Thymus (tissue), 11 donors: ENCODE results near the gene GPR161. TPM values are rescaled to one million over a fixed set of nuclear protein-coding genes. Genes with fewer than 3 reads are reported as not detected.

Experiments
- DNase-seq, 9 donors: peaks; one replicate each; pipeline ENCODE4 v3.0.0-alpha.2; 2013; ENCODE audit warnings: low spot score in 9 of 9, low read depth in 6 of 9, missing footprints in 1 of 9
- H3K27ac ChIP-seq, 2 donors: one replicate each; pipeline ENCODE4 v1.5.1; 2013; ENCODE audit warnings: control low read depth in 1 of 2, low read depth in 1 of 2, low read length in 1 of 2, mild to moderate bottlenecking in 1 of 2, moderate library complexity in 1 of 2
- H3K27me3 ChIP-seq, 2 donors: one replicate each; pipeline ENCODE4 v1.5.1; 2013; ENCODE audit warnings: low read length in 1 of 2; ENCODE audit not compliant: control insufficient read depth in 2 of 2, insufficient read depth in 1 of 2
- H3K36me3 ChIP-seq, 2 donors: one replicate each; pipeline ENCODE4 v1.5.1; 2013; ENCODE audit warnings: low read length in 1 of 2, mild to moderate bottlenecking in 1 of 2, moderate library complexity in 1 of 2; ENCODE audit not compliant: control insufficient read depth in 2 of 2, insufficient read depth in 2 of 2
- H3K4me1 ChIP-seq, 2 donors: one replicate each; pipeline ENCODE4 v1.5.1; 2013; ENCODE audit warnings: low read length in 2 of 2; ENCODE audit not compliant: control insufficient read depth in 2 of 2, insufficient read depth in 2 of 2
- H3K4me3 ChIP-seq, 2 donors: one replicate each; pipeline ENCODE4 v1.5.1; 2013; ENCODE audit warnings: low read length in 2 of 2, control low read depth in 1 of 2, mild to moderate bottlenecking in 1 of 2
- H3K9me3 ChIP-seq, 2 donors: one replicate each; pipeline ENCODE4 v1.5.1; 2013; ENCODE audit warnings: low read length in 1 of 2, mild to moderate bottlenecking in 1 of 2; ENCODE audit not compliant: control insufficient read depth in 2 of 2, insufficient read depth in 1 of 2
- WGBS: extraction: QIAGEN DNeasy Blood & Tissue Kit; methylation state at CpG from one replicate; pipeline ENCODE4 v1.1.7; 2013; 5-methylcytosine and 5-hydroxymethylcytosine counted together
- polyA plus RNA-seq: library from polyadenylated mRNA; stranded (reverse); fragments of 200-250 nt; gene quantifications from one replicate; pipeline ENCODE4 v1.2.3, GENCODE V29; 2013
- total RNA-seq: library from RNA; stranded (reverse); fragments of 120-200 nt; gene quantifications from one replicate; pipeline ENCODE4 v1.2.4, GENCODE V29; 2013
- donor health status: healthy.

Gene GPR161
- total and polyA plus RNA-seq, 2 donors, result 1.6 to 2.5 TPM

GRCh38 chr1:168093616-168094015 is 43.1 kb downstream of the GPR161 start:
- H3K36me3 ChIP-seq, result no peaks in the 10 kb centered on the region

GRCh38 chr1:168092566-168093355 is 44.0 kb downstream of the GPR161 start:
- WGBS, result 96% methylated on average over 16 of the region's 16 CpGs
- H3K9me3 ChIP-seq, result no peaks in the 10 kb centered on the region
- DNase-seq, result no peak
- no peaks in the 10 kb centered on the region for H3K27me3 ChIP-seq
- no peak overlapping the region for H3K27ac ChIP-seq
- H3K4me3 ChIP-seq, result no peak overlapping the region
- no peaks in the 10 kb centered on the region for H3K36me3 ChIP-seq
- peaks cover 0 to 2% of the 10 kb centered on the region in 2 donors for H3K4me1 ChIP-seq

More at GRCh38 chr1:168093616-168094015, 43.1 kb downstream of the GPR161 start:
- Histone ChIP-seq H3K4me1 (peaks cover 0 to 2% of the 10 kb centered on the region in 2 donors), H3K27ac (no peak overlapping the region), H3K9me3 (no peaks in the 10 kb centered on the region), H3K27me3 (no peaks in the 10 kb centered on the region), H3K4me3 (no peak overlapping the region)
- no peak for DNase-seq
- over 99% methylated on average over 4 of the region's 4 CpGs for WGBS

GRCh38 chr1:168091720-168092550 is 44.8 kb downstream of the GPR161 start:
- Histone ChIP-seq H3K4me3 (no peak overlapping the region), H3K36me3 (no peaks in the 10 kb centered on the region), H3K27me3 (no peaks in the 10 kb centered on the region), H3K9me3 (no peaks in the 10 kb centered on the region), H3K4me1 (peaks cover 0 to 2% of the 10 kb centered on the region in 2 donors), H3K27ac (no peak overlapping the region)
- 96% methylated on average over 8 of the region's 8 CpGs for WGBS
- no peak for DNase-seq

- Histone ChIP-seq H3K27me3 (no peaks in the 10 kb centered on the region), H3K27ac (no peak overlapping the region), H3K9me3 (no peaks in the 10 kb centered on the region), H3K4me3 (no peak overlapping the region), H3K36me3 (no peaks in the 10 kb centered on the region), H3K4me1 (peaks cover 0 to 2% of the 10 kb centered on the region in 2 donors)
- DNase-seq, result no peak
- 97% methylated on average over 9 of the region's 9 CpGs for WGBS
Observed at GRCh38 chr1:168091063-168091462, 45.7 kb downstream of the GPR161 start.

DNA sequence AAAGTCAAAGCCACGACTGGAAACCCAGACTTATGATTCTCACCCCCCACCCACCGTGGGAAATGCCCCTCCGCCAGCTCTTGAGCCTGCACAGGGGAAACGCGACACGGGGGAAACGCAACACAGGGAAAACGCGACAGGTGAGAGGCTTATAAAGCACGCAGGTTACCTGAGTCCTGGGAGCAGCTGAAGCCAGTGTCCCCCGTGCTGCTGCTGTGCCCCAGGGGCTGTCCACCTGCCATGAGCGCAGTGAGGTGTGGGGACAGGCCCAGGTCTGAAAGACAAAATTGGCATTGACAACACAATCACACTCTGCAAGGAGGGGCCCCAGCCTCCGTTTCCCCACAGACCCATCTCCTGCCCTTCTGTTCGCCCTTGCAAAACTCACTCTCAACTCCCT is 46.3 kb downstream of the GPR161 start:
- no peaks in the 10 kb centered on the region for H3K27me3 ChIP-seq
- H3K9me3 ChIP-seq, result no peaks in the 10 kb centered on the region
- peaks cover 0 to 2% of the 10 kb centered on the region in 2 donors for H3K4me1 ChIP-seq
- H3K27ac ChIP-seq, result no peak overlapping the region
- DNase-seq, result no peak
- H3K36me3 ChIP-seq, result no peaks in the 10 kb centered on the region
- no peak overlapping the region for H3K4me3 ChIP-seq
- 96% methylated on average over 14 of the region's 14 CpGs for WGBS

- no peaks in the 10 kb centered on the region for H3K27me3 ChIP-seq
- peaks cover 0 to 4% of the 10 kb centered on the region in 2 donors for H3K4me1 ChIP-seq
- 94% methylated on average over 2 of the region's 2 CpGs for WGBS
- no peaks in the 10 kb centered on the region for H3K9me3 ChIP-seq
- H3K36me3 ChIP-seq, result no peaks in the 10 kb centered on the region
- H3K4me3 ChIP-seq, result no peak overlapping the region
- no peak overlapping the region for H3K27ac ChIP-seq
- no peak for DNase-seq
Observed at GRCh38 chr1:168089979-168090337, 46.8 kb downstream of the GPR161 start.

- Histone ChIP-seq H3K36me3 (no peaks in the 10 kb centered on the region), H3K27me3 (no peaks in the 10 kb centered on the region), H3K4me3 (no peak overlapping the region), H3K4me1 (peaks cover 0 to 7% of the 10 kb centered on the region in 2 donors), H3K27ac (no peak overlapping the region), H3K9me3 (no peaks in the 10 kb centered on the region)
- DNase-seq, result no peak
- 95% methylated on average over 13 of the region's 13 CpGs for WGBS
Observed at GRCh38 chr1:168089326-168089978, 47.3 kb downstream of the GPR161 start.

GRCh38 chr1:168088511-168089325 is 48.0 kb downstream of the GPR161 start:
- no peaks in the 10 kb centered on the region for H3K9me3 ChIP-seq
- H3K27ac ChIP-seq, result no peak overlapping the region
- H3K4me1 ChIP-seq, result peaks cover 0 to 11% of the 10 kb centered on the region in 2 donors
- no peak for DNase-seq
- H3K4me3 ChIP-seq, result no peak overlapping the region
- no peaks in the 10 kb centered on the region for H3K36me3 ChIP-seq
- no peaks in the 10 kb centered on the region for H3K27me3 ChIP-seq
- 97% methylated on average over 14 of the region's 14 CpGs for WGBS
